ENCODE results near the gene SAP25. TPM values are rescaled to one million over a fixed set of nuclear protein-coding genes. Genes with fewer than 3 reads are reported as not detected.
"Not testable (repeated sequence)": the region's sequence is repeated elsewhere in the genome, so short reads cannot be mapped to it uniquely, and the experiment has no call there.

The SAP25 gene
- polyA plus RNA-seq, 1 of the 3 experiments (the other 2 are of a cell fraction), result 1.2 TPM

GRCh38 chr7:100565133-100565571 is 8.5 kb downstream of the SAP25 start:
- Histone ChIP-seq H3K4me1 (ENCODE audit: control insufficient read depth in 1 of 2, insufficient read depth in 2 of 2, low read depth in 1 of 2, low read length in 1 of 2) (peaks cover 0 to 34% of the 10 kb centered on the region in 2 experiments; a peak in 1 of 4 replicates), H3K27ac (ENCODE audit: low read depth in 2 of 2, low read length in 1 of 2) (no peak overlapping the region), H4K20me1 (ENCODE audit: insufficient read depth) (no peaks in the 10 kb centered on the region), H2AFZ (ENCODE audit: low read depth) (no peak overlapping the region), H3K27me3 (ENCODE audit: insufficient read depth) (no peaks in the 10 kb centered on the region), H3K9ac (no peak overlapping the region), H3K79me2 (ENCODE audit: insufficient read depth) (no peaks in the 10 kb centered on the region), H3F3A (replicated peaks; ENCODE audit: insufficient read depth) (peaks cover 9% of the 10 kb centered on the region), H3K4me2 (no peak overlapping the region), H3K4me3 (ENCODE audit: low read depth in 2 of 2, low read length in 1 of 2) (no peak overlapping the region), H3K9me3 (no peaks in the 10 kb centered on the region), H3K36me3 (replicated peaks in 1 of 2; ENCODE audit: control insufficient read depth in 1 of 2, insufficient read depth in 2 of 2, low read length in 1 of 2) (peaks cover 0 to 3% of the 10 kb centered on the region in 2 experiments), H3K9me2 (no peaks in the 10 kb centered on the region)
- WGBS (ENCODE audit: low lambda C conversion rate), result 96% methylated on average over 11 of the region's 11 CpGs
- ChIA-PET CTCF (interaction anchor here (0.6 to 16.6 kb wide), 24 partner anchors 9 to 159 kb away, joined by 3 to 398 read pairs (median 17); partner anchors contain the start of genes AGFG2, FBXO24, GIGYF1 and LRCH4), POLR2A (interaction anchor here (0.5 to 1.8 kb wide), 2 partner anchors 38 to 43 kb away, joined by 5 read pairs; no protein-coding TSS in a partner anchor)
- TF ChIP-seq ZBTB33 (IDR thresholded peaks at IDR 0.05; ENCODE audit: borderline replicate concordance, low read depth) (no peak), FOSL2 (IDR thresholded peaks at IDR 0.05; ENCODE audit: borderline replicate concordance, low read depth) (no peak), RAD21 (IDR thresholded peaks at IDR 0.05; ENCODE audit: low read length) (no peak), JUND (IDR thresholded peaks at IDR 0.05) (no peak), SMC3 (IDR thresholded peaks at IDR 0.05; ENCODE audit: low read depth, low read length) (no peak), CHD2 (IDR thresholded peaks at IDR 0.05; ENCODE audit: low read length, partially characterized antibody) (no peak), TAF1 (IDR thresholded peaks at IDR 0.05; ENCODE audit: borderline replicate concordance, low read depth, low read length) (no peak), NRF1 (IDR thresholded peaks at IDR 0.05; ENCODE audit: low read depth, low read length) (no peak), TCF12 (IDR thresholded peaks at IDR 0.05) (no peak)
- peak; percentile 26 for DNase-seq

- ChIA-PET POLR2A (interaction anchor here (0.6 to 1.5 kb wide), 2 partner anchors 21 to 99 kb away, joined by 3 to 7 read pairs; no protein-coding TSS in a partner anchor), CTCF (interaction anchor here (0.7 to 16.6 kb wide), 47 partner anchors 8 to 288 kb away, joined by 3 to 398 read pairs (median 5); partner anchors contain the start of genes ACTL6B, AGFG2, FBXO24 and GIGYF1)
- peaks cover 0 to 26% of the 10 kb centered on the region in 2 experiments; a peak in 1 of 4 replicates for H3K4me1 ChIP-seq (ENCODE audit: control insufficient read depth in 1 of 2, insufficient read depth in 2 of 2, low read depth in 1 of 2, low read length in 1 of 2)
- not testable (repeated sequence) for H3K4me3 ChIP-seq (ENCODE audit: low read depth in 2 of 2, low read length in 1 of 2); H3K4me2 ChIP-seq; H3K36me3 ChIP-seq (replicated peaks in 1 of 2; ENCODE audit: control insufficient read depth in 1 of 2, insufficient read depth in 2 of 2, low read length in 1 of 2); H3K79me2 ChIP-seq (ENCODE audit: insufficient read depth); DNase-seq; H4K20me1 ChIP-seq (ENCODE audit: insufficient read depth); H3K9me2 ChIP-seq; H3K9ac ChIP-seq; H3K27me3 ChIP-seq (ENCODE audit: insufficient read depth); H2AFZ ChIP-seq (ENCODE audit: low read depth); H3K27ac ChIP-seq (ENCODE audit: low read depth in 2 of 2, low read length in 1 of 2); H3K9me3 ChIP-seq; H3F3A ChIP-seq (replicated peaks; ENCODE audit: insufficient read depth)
- WGBS (ENCODE audit: low lambda C conversion rate), result 88% methylated on average over 6 of the region's 6 CpGs
These were observed 9.3 kb downstream of the SAP25 start for GRCh38 chr7:100564405-100564804.

Measured in SK-N-SH (cell line).